Upper lobe of left lung (tissue), 6 donors: ENCODE results near the gene HBM. TPM values are rescaled to one million over a fixed set of nuclear protein-coding genes. Genes with fewer than 3 reads are reported as not detected.
A peak's percentile ranks its signal among the peaks of the same experiment; 100 is the strongest.
"Not testable (repeated sequence)": the region's sequence is repeated elsewhere in the genome, so short reads cannot be mapped to it uniquely, and the experiment has no call there.

Experiments
- ATAC-seq, 2 donors: fragments of 200-7000 bp; cut with Tn5 transposase; one replicate each; pipeline ENCODE4 v1.9.1; 2022; ENCODE audit warnings: mild to moderate bottlenecking in 2 of 2, moderate library complexity in 2 of 2; ENCODE audit not compliant: low FRiP score in 2 of 2
- DNase-seq, 2 donors: peaks; one replicate each; pipeline ENCODE4 v3.0.0-alpha.2; 2019 to 2020
- H3K27ac ChIP-seq, 4 donors: fragments of 200-600 bp; sonication (generic); one replicate each; pipeline ENCODE4 v1.5.1; 2016 to 2019
- H3K27me3 ChIP-seq, 4 donors: fragments of 200-600 bp; sonication (generic); one replicate each; pipeline ENCODE4 v1.5.1; 2017 to 2019
- H3K36me3 ChIP-seq, 4 donors: fragments of 200-600 bp; sonication (generic); one replicate each; pipeline ENCODE4 v1.5.1; 2016 to 2019
- H3K4me1 ChIP-seq, 4 donors: fragments of 200-600 bp; sonication (generic); one replicate each; pipeline ENCODE4 v1.5.1; 2018 to 2019
- H3K4me3 ChIP-seq, 4 donors: fragments of 200-600 bp; sonication (generic); one replicate each; pipeline ENCODE4 v1.5.1; 2017 to 2019; ENCODE audit warnings: mild to moderate bottlenecking in 2 of 4, moderate library complexity in 1 of 4
- H3K9me3 ChIP-seq, 4 donors: fragments of 200-600 bp; sonication (generic); one replicate each; pipeline ENCODE4 v1.5.1; 2018 to 2019
- EP300 ChIP-seq, 4 donors: sonication (generic); formaldehyde crosslinking; IDR thresholded peaks; one replicate each; pipeline ENCODE4 v1.5.1; 2017; ENCODE audit warnings: antibody characterized with exemption in 4 of 4, control low read depth in 2 of 4
- POLR2A ChIP-seq, 4 donors: fragments of 450-650 bp; IDR thresholded peaks; one replicate each; pipeline ENCODE4 v1.5.1; 2016 to 2017; ENCODE audit warnings: antibody characterized with exemption in 4 of 4, mild to moderate bottlenecking in 2 of 4
- POLR2AphosphoS5 ChIP-seq, 2 donors: sonication (generic); formaldehyde crosslinking; IDR thresholded peaks; one replicate each; pipeline ENCODE4 v1.5.1; 2017; ENCODE audit warnings: antibody characterized with exemption in 2 of 2
- WGBS, 2 donors: methylation state at CpG; one replicate each; pipeline ENCODE4 v1.1.5; 2017 to 2018; 5-methylcytosine and 5-hydroxymethylcytosine counted together
- total RNA-seq, 6 donors: library from RNA; depleted of rRNA in 4 of 6; stranded (reverse); fragments of >200 nt in 4 of 6; gene quantifications; one replicate each; pipeline versions ENCODE4 v1.1.0 to v1.2.1, GENCODE V29; 2016 to 2021
- TF ChIP-seq, protein P1 (sequence below), 6 experiments: fragments of 450-650 bp in 4 of 6; fragments of 200-600 bp in 2 of 6; sonication (generic) in 2 of 6; IDR thresholded peaks; one replicate each; pipeline ENCODE4 v1.5.1; 2016 to 2019; ENCODE audit warnings: antibody characterized with exemption in 6 of 6
- donor health status: DM: no; HTN: no; CAD: no; lungs with moderate emphysema.
- donor health status: DM: no; HTN: yes; CAD: no; lungs with severe emphysema.

HBM gene
- total RNA-seq, 6 donors from 2014 or later: 1.7 TPM; not detected in 5

DNA sequence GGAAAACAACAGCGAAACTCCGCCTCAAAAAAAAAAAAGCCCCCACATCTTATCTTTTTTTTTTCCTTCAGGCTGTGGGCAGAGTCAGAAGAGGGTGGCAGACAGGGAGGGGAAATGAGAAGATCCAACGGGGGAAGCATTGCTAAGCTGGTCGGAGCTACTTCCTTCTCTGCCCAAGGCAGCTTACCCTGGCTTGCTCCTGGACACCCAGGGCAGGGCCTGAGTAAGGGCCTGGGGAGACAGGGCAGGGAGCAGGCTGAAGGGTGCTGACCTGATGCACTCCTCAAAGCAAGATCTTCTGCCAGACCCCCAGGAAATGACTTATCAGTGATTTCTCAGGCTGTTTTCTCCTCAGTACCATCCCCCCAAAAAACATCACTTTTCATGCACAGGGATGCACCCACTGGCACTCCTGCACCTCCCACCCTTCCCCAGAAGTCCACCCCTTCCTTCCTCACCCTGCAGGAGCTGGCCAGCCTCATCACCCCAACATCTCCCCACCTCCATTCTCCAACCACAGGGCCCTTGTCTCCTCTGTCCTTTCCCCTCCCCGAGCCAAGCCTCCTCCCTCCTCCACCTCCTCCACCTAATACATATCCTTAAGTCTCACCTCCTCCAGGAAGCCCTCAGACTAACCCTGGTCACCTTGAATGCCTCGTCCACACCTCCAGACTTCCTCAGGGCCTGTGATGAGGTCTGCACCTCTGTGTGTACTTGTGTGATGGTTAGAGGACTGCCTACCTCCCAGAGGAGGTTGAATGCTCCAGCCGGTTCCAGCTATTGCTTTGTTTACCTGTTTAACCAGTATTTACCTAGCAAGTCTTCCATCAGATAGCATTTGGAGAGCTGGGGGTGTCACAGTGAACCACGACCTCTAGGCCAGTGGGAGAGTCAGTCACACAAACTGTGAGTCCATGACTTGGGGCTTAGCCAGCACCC, 9.5 kb downstream of the HBM start:
- whole genome bisulfite sequencing, 2 donors: 25 to 26% methylated on average over 6 to 8 of the region's 8 CpGs
- Histone ChIP-seq H3K4me3 (no peak overlapping the region), H3K36me3 (no peaks in the 10 kb centered on the region), H3K27ac (no peak overlapping the region), H3K9me3 (no peaks in the 10 kb centered on the region), H3K4me1 (peaks cover under 1 to 17% (median 5%) of the 10 kb centered on the region in 4 donors), H3K27me3 (peaks cover 0 to 53% (median 22%) of the 10 kb centered on the region in 4 donors)
- DNase-seq (no peak), ATAC-seq (no peak)
- TF ChIP-seq, protein P1, sequence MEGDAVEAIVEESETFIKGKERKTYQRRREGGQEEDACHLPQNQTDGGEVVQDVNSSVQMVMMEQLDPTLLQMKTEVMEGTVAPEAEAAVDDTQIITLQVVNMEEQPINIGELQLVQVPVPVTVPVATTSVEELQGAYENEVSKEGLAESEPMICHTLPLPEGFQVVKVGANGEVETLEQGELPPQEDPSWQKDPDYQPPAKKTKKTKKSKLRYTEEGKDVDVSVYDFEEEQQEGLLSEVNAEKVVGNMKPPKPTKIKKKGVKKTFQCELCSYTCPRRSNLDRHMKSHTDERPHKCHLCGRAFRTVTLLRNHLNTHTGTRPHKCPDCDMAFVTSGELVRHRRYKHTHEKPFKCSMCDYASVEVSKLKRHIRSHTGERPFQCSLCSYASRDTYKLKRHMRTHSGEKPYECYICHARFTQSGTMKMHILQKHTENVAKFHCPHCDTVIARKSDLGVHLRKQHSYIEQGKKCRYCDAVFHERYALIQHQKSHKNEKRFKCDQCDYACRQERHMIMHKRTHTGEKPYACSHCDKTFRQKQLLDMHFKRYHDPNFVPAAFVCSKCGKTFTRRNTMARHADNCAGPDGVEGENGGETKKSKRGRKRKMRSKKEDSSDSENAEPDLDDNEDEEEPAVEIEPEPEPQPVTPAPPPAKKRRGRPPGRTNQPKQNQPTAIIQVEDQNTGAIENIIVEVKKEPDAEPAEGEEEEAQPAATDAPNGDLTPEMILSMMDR (IDR thresholded peaks at IDR 0.05): no peak
- no peak for TF ChIP-seq EP300 (IDR thresholded peaks at IDR 0.05)
- no peak for TF ChIP-seq POLR2AphosphoS5 (IDR thresholded peaks at IDR 0.05)
- no peak for TF ChIP-seq POLR2A (IDR thresholded peaks at IDR 0.05)

DNA sequence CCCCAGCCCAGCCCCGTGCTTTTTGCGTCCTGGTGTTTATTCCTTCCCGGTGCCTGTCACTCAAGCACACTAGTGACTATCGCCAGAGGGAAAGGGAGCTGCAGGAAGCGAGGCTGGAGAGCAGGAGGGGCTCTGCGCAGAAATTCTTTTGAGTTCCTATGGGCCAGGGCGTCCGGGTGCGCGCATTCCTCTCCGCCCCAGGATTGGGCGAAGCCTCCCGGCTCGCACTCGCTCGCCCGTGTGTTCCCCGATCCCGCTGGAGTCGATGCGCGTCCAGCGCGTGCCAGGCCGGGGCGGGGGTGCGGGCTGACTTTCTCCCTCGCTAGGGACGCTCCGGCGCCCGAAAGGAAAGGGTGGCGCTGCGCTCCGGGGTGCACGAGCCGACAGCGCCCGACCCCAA, 10.2 kb downstream of the HBM start:
- H3K27ac ChIP-seq, DNase-seq, H3K9me3 ChIP-seq, H3K36me3 ChIP-seq: not testable (repeated sequence)
- ATAC-seq: peak in 1 of 2 donors; percentile 9
- H3K4me1 ChIP-seq: peaks cover 8 to 24% (median 12%) of the 10 kb centered on the region in 4 donors
- H3K27me3 ChIP-seq: peaks cover 0 to 58% (median 23%) of the 10 kb centered on the region in 4 donors
- WGBS, 2 donors: no CpG with 5 or more reads among the region's 39 CpGs
- H3K4me3 ChIP-seq: peak overlapping the region in 1 of 4 donors; percentile 19

DNA sequence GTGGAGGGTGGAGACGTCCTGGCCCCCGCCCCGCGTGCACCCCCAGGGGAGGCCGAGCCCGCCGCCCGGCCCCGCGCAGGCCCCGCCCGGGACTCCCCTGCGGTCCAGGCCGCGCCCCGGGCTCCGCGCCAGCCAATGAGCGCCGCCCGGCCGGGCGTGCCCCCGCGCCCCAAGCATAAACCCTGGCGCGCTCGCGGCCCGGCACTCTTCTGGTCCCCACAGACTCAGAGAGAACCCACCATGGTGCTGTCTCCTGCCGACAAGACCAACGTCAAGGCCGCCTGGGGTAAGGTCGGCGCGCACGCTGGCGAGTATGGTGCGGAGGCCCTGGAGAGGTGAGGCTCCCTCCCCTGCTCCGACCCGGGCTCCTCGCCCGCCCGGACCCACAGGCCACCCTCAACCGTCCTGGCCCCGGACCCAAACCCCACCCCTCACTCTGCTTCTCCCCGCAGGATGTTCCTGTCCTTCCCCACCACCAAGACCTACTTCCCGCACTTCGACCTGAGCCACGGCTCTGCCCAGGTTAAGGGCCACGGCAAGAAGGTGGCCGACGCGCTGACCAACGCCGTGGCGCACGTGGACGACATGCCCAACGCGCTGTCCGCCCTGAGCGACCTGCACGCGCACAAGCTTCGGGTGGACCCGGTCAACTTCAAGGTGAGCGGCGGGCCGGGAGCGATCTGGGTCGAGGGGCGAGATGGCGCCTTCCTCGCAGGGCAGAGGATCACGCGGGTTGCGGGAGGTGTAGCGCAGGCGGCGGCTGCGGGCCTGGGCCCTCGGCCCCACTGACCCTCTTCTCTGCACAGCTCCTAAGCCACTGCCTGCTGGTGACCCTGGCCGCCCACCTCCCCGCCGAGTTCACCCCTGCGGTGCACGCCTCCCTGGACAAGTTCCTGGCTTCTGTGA, 11.0 kb downstream of the HBM start, which contains the start of gene HBA1:
Gene HBA1 (plus strand): TSS at position 204 of the 906 bp plus-strand sequence. CDS start 37 bp downstream, at position 241.
- peak in 1 of 2 donors; percentile 84 for DNase-seq
- Histone ChIP-seq H3K4me3 (peak within 1 kb of the TSS in 1 of 4 donors; percentile 19), H3K4me1 (peaks cover 15 to 32% (median 18%) of the 10 kb centered on the region in 4 donors), H3K27me3 (peaks cover 0 to 54% (median 20%) of the 10 kb centered on the region in 4 donors)
- not testable (repeated sequence) for H3K9me3 ChIP-seq, H3K36me3 ChIP-seq, H3K27ac ChIP-seq
- WGBS, 2 donors: 13% methylated on average over 20 of the region's 88 CpGs; no CpG with 5 or more reads in 1 of the 2 donors
- peak in 1 of 2 donors; percentile 10 for ATAC-seq

DNA sequence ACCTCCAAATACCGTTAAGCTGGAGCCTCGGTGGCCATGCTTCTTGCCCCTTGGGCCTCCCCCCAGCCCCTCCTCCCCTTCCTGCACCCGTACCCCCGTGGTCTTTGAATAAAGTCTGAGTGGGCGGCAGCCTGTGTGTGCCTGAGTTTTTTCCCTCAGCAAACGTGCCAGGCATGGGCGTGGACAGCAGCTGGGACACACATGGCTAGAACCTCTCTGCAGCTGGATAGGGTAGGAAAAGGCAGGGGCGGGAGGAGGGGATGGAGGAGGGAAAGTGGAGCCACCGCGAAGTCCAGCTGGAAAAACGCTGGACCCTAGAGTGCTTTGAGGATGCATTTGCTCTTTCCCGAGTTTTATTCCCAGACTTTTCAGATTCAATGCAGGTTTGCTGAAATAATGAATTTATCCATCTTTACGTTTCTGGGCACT, 11.6 kb downstream of the HBM start:
- H3K36me3 ChIP-seq: no peaks in the 10 kb centered on the region
- peaks cover 0 to 53% (median 19%) of the 10 kb centered on the region in 4 donors for H3K27me3 ChIP-seq
- no peak for TF ChIP-seq POLR2A (IDR thresholded peaks at IDR 0.05)
- no peak for TF ChIP-seq EP300 (IDR thresholded peaks at IDR 0.05)
- TF ChIP-seq, protein P1 (IDR thresholded peaks at IDR 0.05): no peak
- DNase-seq (no peak), ATAC-seq (no peak)
- no peak overlapping the region for H3K27ac ChIP-seq
- H3K4me3 ChIP-seq: no peak overlapping the region
- WGBS, 2 donors: 11 to 15% methylated on average over 9 to 13 of the region's 13 CpGs
- peaks cover 15 to 32% (median 18%) of the 10 kb centered on the region in 4 donors for H3K4me1 ChIP-seq
- no peaks in the 10 kb centered on the region for H3K9me3 ChIP-seq

DNA sequence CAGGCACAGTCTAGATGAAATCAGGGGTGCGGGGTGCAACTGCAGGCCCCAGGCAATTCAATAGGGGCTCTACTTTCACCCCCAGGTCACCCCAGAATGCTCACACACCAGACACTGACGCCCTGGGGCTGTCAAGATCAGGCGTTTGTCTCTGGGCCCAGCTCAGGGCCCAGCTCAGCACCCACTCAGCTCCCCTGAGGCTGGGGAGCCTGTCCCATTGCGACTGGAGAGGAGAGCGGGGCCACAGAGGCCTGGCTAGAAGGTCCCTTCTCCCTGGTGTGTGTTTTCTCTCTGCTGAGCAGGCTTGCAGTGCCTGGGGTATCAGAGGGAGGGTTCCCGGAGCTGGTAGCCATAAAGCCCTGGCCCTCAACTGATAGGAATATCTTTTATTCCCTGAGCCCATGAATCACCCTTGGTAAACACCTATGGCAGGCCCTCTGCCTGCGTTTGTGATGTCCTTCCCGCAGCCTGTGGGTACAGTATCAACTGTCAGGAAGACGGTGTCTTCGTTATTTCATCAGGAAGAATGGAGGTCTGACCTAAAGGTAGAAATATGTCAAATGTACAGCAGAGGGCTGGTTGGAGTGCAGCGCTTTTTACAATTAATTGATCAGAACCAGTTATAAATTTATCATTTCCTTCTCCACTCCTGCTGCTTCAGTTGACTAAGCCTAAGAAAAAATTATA, 12.3 kb downstream of the HBM start:
- no peak for ATAC-seq
- Histone ChIP-seq H3K27ac (no peak overlapping the region), H3K9me3 (no peaks in the 10 kb centered on the region), H3K4me3 (no peak overlapping the region), H3K36me3 (no peaks in the 10 kb centered on the region), H3K4me1 (peaks cover 15 to 32% (median 18%) of the 10 kb centered on the region in 4 donors), H3K27me3 (peaks cover 0 to 53% (median 19%) of the 10 kb centered on the region in 4 donors)
- 55 to 67% methylated on average over 10 to 11 of the region's 11 CpGs for WGBS, 2 donors
- TF ChIP-seq POLR2AphosphoS5 (IDR thresholded peaks at IDR 0.05): no peak
- no peak for TF ChIP-seq EP300 (IDR thresholded peaks at IDR 0.05)
- TF ChIP-seq POLR2A (IDR thresholded peaks at IDR 0.05): no peak
- TF ChIP-seq, protein P1 (IDR thresholded peaks at IDR 0.05): no peak
- no peak for DNase-seq
